Mammary epithelial cell (primary cell): ENCODE results near the gene BNC1.

Experiments used
- CTCF ChIP-seq, 2 donors: IDR thresholded peaks in 1 of 2; conservative IDR thresholded peaks in 1 of 2; 2 replicates each; pipeline ENCODE4 v1.5.1; 2011 to 2012; ENCODE audit warnings: inconsistent platforms in 2 of 2, low read length in 2 of 2, mild to moderate bottlenecking in 2 of 2, control low read depth in 1 of 2, low read depth in 1 of 2; ENCODE audit not compliant: insufficient read depth in 1 of 2; ENCODE audit errors: extremely low read depth in 1 of 2
- EZH2 ChIP-seq: IDR thresholded peaks from 2 replicates; pipeline ENCODE4 v1.6.1; 2012; ENCODE audit warnings: low read length, inconsistent platforms, borderline replicate concordance

- TF ChIP-seq CTCF (conservative IDR thresholded peaks at IDR 0.05 in 1 of 2, IDR thresholded peaks at IDR 0.05 in 1 of 2; ENCODE audit: extremely low read depth in 1 of 2, insufficient read depth in 1 of 2, low read depth in 1 of 2, low read length in 2 of 2) (no peak), EZH2 (no peak)
Observed at GRCh38 chr15:83207009-83207659, 77.3 kb downstream of the BNC1 start.
